GM06990 (cell line): ENCODE data around the gene LRRC27.

Source experiments
- DNase-seq: peaks from one replicate; pipeline ENCODE4 v3.0.0-alpha.2; 2011; ENCODE audit not compliant: insufficient read length; ENCODE audit errors: extremely low read depth
- H3K27me3 ChIP-seq: replicated peaks from 2 replicates; pipeline ENCODE4 v1.6.0; 2011; ENCODE audit warnings: low read length; ENCODE audit not compliant: control insufficient read depth, insufficient read depth
- H3K36me3 ChIP-seq: 2 replicates; pipeline ENCODE4 v1.5.1; 2011; ENCODE audit warnings: low read length; ENCODE audit not compliant: control insufficient read depth, insufficient read depth
- H3K4me3 ChIP-seq: replicated peaks from 2 replicates; pipeline ENCODE4 v1.5.1; 2011; ENCODE audit warnings: low read depth, mild to moderate bottlenecking, control low read depth, low read length
- TF ChIP-seq, protein P1 (sequence below): IDR thresholded peaks from 2 replicates; pipeline ENCODE4 v1.5.1; 2011; ENCODE audit warnings: low read length, control low read depth, mild to moderate bottlenecking, inconsistent platforms; ENCODE audit not compliant: insufficient read depth, poor library complexity, severe bottlenecking

Gene LRRC27

DNA sequence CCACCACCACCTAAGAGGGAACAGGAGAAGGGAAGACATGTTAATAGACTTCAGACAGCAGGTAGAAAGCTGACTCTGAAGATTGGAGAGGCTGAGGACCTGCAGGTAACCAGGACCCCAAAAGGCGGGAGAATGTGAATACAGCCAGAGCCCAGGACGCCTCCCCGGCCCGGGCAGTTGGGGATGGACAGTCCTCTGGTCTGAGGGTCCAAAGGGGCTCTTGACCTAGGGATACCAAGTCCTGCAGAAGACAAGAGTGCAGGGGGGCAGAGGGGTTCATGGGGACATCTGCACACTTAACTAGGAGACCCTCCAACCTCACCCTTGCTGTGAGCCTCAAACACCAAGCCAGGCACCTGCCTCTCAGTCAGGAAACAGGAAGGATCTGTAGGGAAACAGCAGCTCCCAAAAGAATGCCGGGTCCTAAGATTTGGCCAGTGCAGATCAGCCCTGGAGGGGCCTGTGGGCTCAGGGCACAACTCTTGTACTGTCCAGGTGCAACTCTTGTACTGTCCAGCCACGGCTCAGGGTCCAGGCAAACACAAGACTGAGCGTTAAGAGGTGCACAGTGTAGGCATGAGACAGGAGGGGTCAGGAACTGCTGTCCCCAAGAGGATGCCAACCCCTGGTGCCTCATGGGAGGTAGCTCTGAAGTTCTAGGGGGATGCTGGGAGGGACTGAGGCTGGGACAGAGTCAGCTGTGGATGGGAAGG is 22.0 kb upstream of the LRRC27 start:
- Histone ChIP-seq H3K27me3 (peaks cover 1% of the 10 kb centered on the region), H3K4me3 (no peak overlapping the region), H3K36me3 (no peaks in the 10 kb centered on the region)
- TF ChIP-seq, protein P1, sequence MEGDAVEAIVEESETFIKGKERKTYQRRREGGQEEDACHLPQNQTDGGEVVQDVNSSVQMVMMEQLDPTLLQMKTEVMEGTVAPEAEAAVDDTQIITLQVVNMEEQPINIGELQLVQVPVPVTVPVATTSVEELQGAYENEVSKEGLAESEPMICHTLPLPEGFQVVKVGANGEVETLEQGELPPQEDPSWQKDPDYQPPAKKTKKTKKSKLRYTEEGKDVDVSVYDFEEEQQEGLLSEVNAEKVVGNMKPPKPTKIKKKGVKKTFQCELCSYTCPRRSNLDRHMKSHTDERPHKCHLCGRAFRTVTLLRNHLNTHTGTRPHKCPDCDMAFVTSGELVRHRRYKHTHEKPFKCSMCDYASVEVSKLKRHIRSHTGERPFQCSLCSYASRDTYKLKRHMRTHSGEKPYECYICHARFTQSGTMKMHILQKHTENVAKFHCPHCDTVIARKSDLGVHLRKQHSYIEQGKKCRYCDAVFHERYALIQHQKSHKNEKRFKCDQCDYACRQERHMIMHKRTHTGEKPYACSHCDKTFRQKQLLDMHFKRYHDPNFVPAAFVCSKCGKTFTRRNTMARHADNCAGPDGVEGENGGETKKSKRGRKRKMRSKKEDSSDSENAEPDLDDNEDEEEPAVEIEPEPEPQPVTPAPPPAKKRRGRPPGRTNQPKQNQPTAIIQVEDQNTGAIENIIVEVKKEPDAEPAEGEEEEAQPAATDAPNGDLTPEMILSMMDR: no peak
- no peak for DNase-seq

DNA sequence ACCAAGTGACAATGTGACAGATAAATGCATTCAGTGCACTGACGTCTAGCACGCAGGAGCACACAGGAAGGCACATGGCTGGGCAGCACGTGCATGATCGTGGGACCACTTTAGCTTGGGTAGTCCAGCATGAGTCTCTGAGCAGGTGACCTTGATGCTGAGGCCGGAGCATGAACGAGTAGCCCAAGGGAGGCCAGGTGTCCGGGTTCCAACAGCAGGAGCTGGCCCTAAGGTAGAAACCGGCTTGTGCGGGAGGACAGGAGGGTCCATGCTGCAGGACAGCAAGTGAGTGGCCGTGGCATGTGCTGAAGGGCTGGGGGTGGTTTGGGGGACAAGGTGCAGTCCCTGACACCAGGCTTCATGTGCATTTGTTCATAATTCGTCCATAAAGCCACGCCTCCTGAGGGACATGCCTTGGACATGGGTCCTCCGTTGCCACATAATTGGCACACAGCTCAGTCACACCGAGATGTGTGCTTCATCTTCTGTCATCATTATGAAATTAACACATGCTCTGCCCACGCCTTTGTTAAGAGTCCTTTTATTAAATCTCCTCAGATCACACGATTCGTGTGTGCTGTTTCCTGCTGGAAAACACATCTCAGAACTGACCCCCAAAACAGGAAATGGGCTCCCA is 21.2 kb upstream of the LRRC27 start:
- TF ChIP-seq, protein P1: no peak
- H3K4me3 ChIP-seq: no peak overlapping the region
- no peak for DNase-seq
- no peaks in the 10 kb centered on the region for H3K36me3 ChIP-seq
- peaks cover 1% of the 10 kb centered on the region for H3K27me3 ChIP-seq

DNA sequence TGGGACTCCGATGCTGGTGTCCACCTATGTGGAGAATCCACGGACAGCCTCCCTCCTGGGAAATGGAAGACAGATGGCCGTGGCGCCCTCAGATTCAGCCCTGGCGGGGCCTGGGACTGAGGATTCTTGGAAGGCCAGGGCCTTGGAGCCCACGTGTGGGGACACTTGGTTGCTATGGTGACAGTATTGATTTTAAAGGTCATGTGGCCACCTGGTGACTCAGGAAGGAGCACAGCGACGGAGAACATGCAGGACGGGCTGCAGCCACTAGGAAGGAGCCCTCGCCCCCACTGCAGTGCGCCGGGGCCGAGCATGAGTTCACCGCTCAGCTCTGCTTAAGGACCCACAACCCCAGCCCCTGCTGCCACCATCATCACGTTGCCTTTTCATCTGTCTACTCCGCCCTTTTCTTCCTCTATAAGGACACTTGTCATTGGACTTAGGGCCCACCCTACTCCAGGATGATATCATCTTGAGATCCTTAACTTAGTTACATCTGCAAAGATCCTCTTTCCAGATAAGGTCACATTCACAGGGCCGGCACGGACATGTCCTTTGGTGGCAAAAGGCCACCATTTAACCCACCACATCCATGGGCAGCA is 20.6 kb upstream of the LRRC27 start:
- no peak overlapping the region for H3K4me3 ChIP-seq
- DNase-seq: no peak

GRCh38 chr10:132313305-132313704 is 18.7 kb upstream of the LRRC27 start:
- no peak overlapping the region for H3K4me3 ChIP-seq
- no peaks in the 10 kb centered on the region for H3K36me3 ChIP-seq
- TF ChIP-seq, protein P1: no peak
- DNase-seq: no peak
- no peaks in the 10 kb centered on the region; the same call in 1 of the 2 replicates for H3K27me3 ChIP-seq

More for the DNA sequence above, 20.6 kb upstream of the LRRC27 start:
- Histone ChIP-seq H3K36me3 (no peaks in the 10 kb centered on the region), H3K27me3 (peaks cover 1% of the 10 kb centered on the region; the same call in 1 of the 2 replicates)
- TF ChIP-seq, protein P1: no peak

GRCh38 chr10:132313865-132314264 is 18.1 kb upstream of the LRRC27 start:
- no peak for DNase-seq
- TF ChIP-seq, protein P1: no peak
- H3K36me3 ChIP-seq: no peaks in the 10 kb centered on the region
- H3K27me3 ChIP-seq: no peaks in the 10 kb centered on the region; the same call in 1 of the 2 replicates
- no peak overlapping the region for H3K4me3 ChIP-seq
